Astrocyte (in vitro differentiated cells and primary cell): ENCODE data around the gene OLIG1.

ENCODE experiments used
- CTCF ChIP-seq: IDR thresholded peaks from 2 replicates; pipeline ENCODE4 v1.5.1; 2011; ENCODE audit warnings: low read depth, mild to moderate bottlenecking, inconsistent platforms, low read length, moderate library complexity; ENCODE audit not compliant: insufficient read depth
- EZH2 ChIP-seq: IDR thresholded peaks from 2 replicates; pipeline ENCODE4 v1.6.1; 2012; ENCODE audit warnings: mild to moderate bottlenecking, low read length, inconsistent platforms; ENCODE audit not compliant: insufficient read depth

- TF ChIP-seq CTCF (no peak), EZH2 (no peak)
These were observed 8.7 kb upstream of the OLIG1 start for GRCh38 chr21:33061233-33061632.
